ENCODE measurements around the gene LTA4H. TPM values are rescaled to one million over a fixed set of nuclear protein-coding genes. Genes with fewer than 3 reads are reported as not detected.
"Not testable (repeated sequence)": the region's sequence is repeated elsewhere in the genome, so short reads cannot be mapped to it uniquely, and the experiment has no call there.

Gene LTA4H
- total and polyA plus RNA-seq, 2 experiments from 2014 or later: 46.2 to 62.9 TPM

GRCh38 chr12:96070670-96071279 lies 35.4 kb upstream of the LTA4H start:
- Histone ChIP-seq H3K9ac (no peak overlapping the region), H3K27me3 (replicated peaks; ENCODE audit: insufficient read depth) (no peaks in the 10 kb centered on the region), H2AFZ (peak overlapping the region; percentile 52), H3K36me3 (ENCODE audit: low read depth) (no peaks in the 10 kb centered on the region), H3K79me2 (ENCODE audit: insufficient read depth) (no peaks in the 10 kb centered on the region), H3K4me3 (no peak overlapping the region), H4K20me1 (ENCODE audit: insufficient read depth) (no peaks in the 10 kb centered on the region), H3K9me3 (ENCODE audit: low read depth) (no peaks in the 10 kb centered on the region), H3F3A (ENCODE audit: insufficient read depth) (no peaks in the 10 kb centered on the region), H3K9me2 (ENCODE audit: insufficient read depth) (no peaks in the 10 kb centered on the region), H3K4me2 (ENCODE audit: unreplicated experiment) (no peak overlapping the region), H3K4me1 (ENCODE audit: insufficient read depth) (no peaks in the 10 kb centered on the region), H3K27ac (no peak overlapping the region)
- in situ Hi-C loops (cut with MboI): no loop called here
- 29 to 37% methylated on average over 7 of the region's 7 CpGs for WGBS, 2 experiments (ENCODE audit: low coverage in 1 of 2, low lambda C conversion rate in 2 of 2, missing lambda C conversion rate in 2 of 2)
- peak; percentile 57 for DNase-seq
- TF ChIP-seq EZH2phosphoT487 (IDR thresholded peaks at IDR 0.05; ENCODE audit: insufficient read depth, low read depth) (no peak), EZH2 (IDR thresholded peaks at IDR 0.05; ENCODE audit: insufficient read depth, poor library complexity, severe bottlenecking) (no peak)

- no peak overlapping the region for H2AFZ ChIP-seq
- H3K4me1 ChIP-seq (ENCODE audit: insufficient read depth): no peaks in the 10 kb centered on the region
- in situ Hi-C loops (cut with MboI): loop anchor here (5.0 to 10.0 kb wide), 2 partner anchors 143 to 455 kb away; no protein-coding TSS in a partner anchor
- H3K4me2 ChIP-seq (ENCODE audit: unreplicated experiment): no peak overlapping the region
- TF ChIP-seq EZH2 (IDR thresholded peaks at IDR 0.05; ENCODE audit: insufficient read depth, poor library complexity, severe bottlenecking) (no peak), EZH2phosphoT487 (IDR thresholded peaks at IDR 0.05; ENCODE audit: insufficient read depth, low read depth) (no peak)
- H3K9ac ChIP-seq: no peak overlapping the region
- H3K9me2 ChIP-seq (ENCODE audit: insufficient read depth): no peaks in the 10 kb centered on the region
- no peaks in the 10 kb centered on the region for H3K36me3 ChIP-seq (ENCODE audit: low read depth)
- no peak overlapping the region for H3K4me3 ChIP-seq
- no peak for DNase-seq
- no peaks in the 10 kb centered on the region for H3K9me3 ChIP-seq (ENCODE audit: low read depth)
- H4K20me1 ChIP-seq (ENCODE audit: insufficient read depth): no peaks in the 10 kb centered on the region
- 74 to 78% methylated on average over 7 of the region's 7 CpGs for WGBS, 2 experiments (ENCODE audit: low coverage in 1 of 2, low lambda C conversion rate in 2 of 2, missing lambda C conversion rate in 2 of 2)
- H3F3A ChIP-seq (ENCODE audit: insufficient read depth): no peaks in the 10 kb centered on the region
- no peak overlapping the region for H3K27ac ChIP-seq
- H3K27me3 ChIP-seq (replicated peaks; ENCODE audit: insufficient read depth): no peaks in the 10 kb centered on the region
- no peaks in the 10 kb centered on the region for H3K79me2 ChIP-seq (ENCODE audit: insufficient read depth)
Observed at GRCh38 chr12:96069511-96070231, 34.3 kb upstream of the LTA4H start.

GRCh38 chr12:96068636-96069035 lies 33.2 kb upstream of the LTA4H start:
- Histone ChIP-seq H3K36me3 (ENCODE audit: low read depth) (no peaks in the 10 kb centered on the region), H3F3A (ENCODE audit: insufficient read depth) (no peaks in the 10 kb centered on the region), H3K4me3 (no peak overlapping the region), H4K20me1 (ENCODE audit: insufficient read depth) (no peaks in the 10 kb centered on the region), H3K4me1 (ENCODE audit: insufficient read depth) (no peaks in the 10 kb centered on the region), H3K9me3 (ENCODE audit: low read depth) (no peaks in the 10 kb centered on the region), H3K27me3 (replicated peaks; ENCODE audit: insufficient read depth) (no peaks in the 10 kb centered on the region), H3K27ac (no peak overlapping the region), H2AFZ (no peak overlapping the region), H3K79me2 (ENCODE audit: insufficient read depth) (no peaks in the 10 kb centered on the region), H3K4me2 (ENCODE audit: unreplicated experiment) (no peak overlapping the region), H3K9me2 (ENCODE audit: insufficient read depth) (no peaks in the 10 kb centered on the region), H3K9ac (no peak overlapping the region)
- DNase-seq: no peak
- in situ Hi-C loops (cut with MboI): loop anchor here (5.0 to 10.0 kb wide), 2 partner anchors 144 to 456 kb away; no protein-coding TSS in a partner anchor
- WGBS, 2 experiments (ENCODE audit: low coverage in 1 of 2, low lambda C conversion rate in 2 of 2, missing lambda C conversion rate in 2 of 2): 52 to 57% methylated on average over 2 of the region's 2 CpGs
- no peak for TF ChIP-seq EZH2 (IDR thresholded peaks at IDR 0.05; ENCODE audit: insufficient read depth, poor library complexity, severe bottlenecking)

- H3K9ac ChIP-seq: no peak overlapping the region
- H3F3A ChIP-seq (ENCODE audit: insufficient read depth): no peaks in the 10 kb centered on the region
- no peak overlapping the region for H2AFZ ChIP-seq
- no peaks in the 10 kb centered on the region for H3K9me3 ChIP-seq (ENCODE audit: low read depth)
- H3K4me3 ChIP-seq: no peak overlapping the region
- in situ Hi-C loops (cut with MboI): loop anchor here (5.0 to 10.0 kb wide), 2 partner anchors 144 to 457 kb away; no protein-coding TSS in a partner anchor
- no peaks in the 10 kb centered on the region for H3K79me2 ChIP-seq (ENCODE audit: insufficient read depth)
- no peak for DNase-seq
- H3K9me2 ChIP-seq (ENCODE audit: insufficient read depth): no peaks in the 10 kb centered on the region
- WGBS, 2 experiments (ENCODE audit: low coverage in 1 of 2, low lambda C conversion rate in 2 of 2, missing lambda C conversion rate in 2 of 2): 81 to 82% methylated on average over 5 of the region's 5 CpGs
- H3K27me3 ChIP-seq (replicated peaks; ENCODE audit: insufficient read depth): no peaks in the 10 kb centered on the region
- H3K4me2 ChIP-seq (ENCODE audit: unreplicated experiment): no peak overlapping the region
- no peak overlapping the region for H3K27ac ChIP-seq
- H3K36me3 ChIP-seq (ENCODE audit: low read depth): no peaks in the 10 kb centered on the region
- H3K4me1 ChIP-seq (ENCODE audit: insufficient read depth): no peaks in the 10 kb centered on the region
- no peaks in the 10 kb centered on the region for H4K20me1 ChIP-seq (ENCODE audit: insufficient read depth)
- TF ChIP-seq EZH2 (IDR thresholded peaks at IDR 0.05; ENCODE audit: insufficient read depth, poor library complexity, severe bottlenecking) (no peak), EZH2phosphoT487 (IDR thresholded peaks at IDR 0.05; ENCODE audit: insufficient read depth, low read depth) (no peak)
Observed at GRCh38 chr12:96068111-96068510, 32.7 kb upstream of the LTA4H start.

GRCh38 chr12:96065776-96066175 lies 30.4 kb upstream of the LTA4H start:
- H3F3A ChIP-seq (ENCODE audit: insufficient read depth); DNase-seq; H2AFZ ChIP-seq; H3K36me3 ChIP-seq (ENCODE audit: low read depth); H3K4me2 ChIP-seq (ENCODE audit: unreplicated experiment); H3K27ac ChIP-seq; H3K4me1 ChIP-seq (ENCODE audit: insufficient read depth); H3K79me2 ChIP-seq (ENCODE audit: insufficient read depth); H4K20me1 ChIP-seq (ENCODE audit: insufficient read depth); H3K9ac ChIP-seq; H3K4me3 ChIP-seq; H3K27me3 ChIP-seq (replicated peaks; ENCODE audit: insufficient read depth); H3K9me2 ChIP-seq (ENCODE audit: insufficient read depth); H3K9me3 ChIP-seq (ENCODE audit: low read depth): not testable (repeated sequence)
- WGBS, 2 experiments (ENCODE audit: low coverage in 1 of 2, low lambda C conversion rate in 2 of 2, missing lambda C conversion rate in 2 of 2): 97 to 100% methylated on average over 3 of the region's 3 CpGs
- in situ Hi-C loops (cut with MboI): loop anchor here (5.0 to 10.0 kb wide), 2 partner anchors 147 to 459 kb away; no protein-coding TSS in a partner anchor
